GM19372 (cell line): ENCODE data around the gene GTPBP8.
"Not testable (repeated sequence)": the region's sequence is repeated elsewhere in the genome, so short reads cannot be mapped to it uniquely, and the experiment has no call there.

Source experiments
- ATAC-seq: cut with Tn5 transposase; IDR thresholded peaks from one replicate; pipeline ENCODE4 v1.9.1; 2021; ENCODE audit warnings: mild to moderate bottlenecking, low read depth, moderate library complexity; ENCODE audit not compliant: unreplicated experiment

GTPBP8 gene

GRCh38 chr3:112995800-112996199 lies 5.0 kb downstream of the GTPBP8 start:
- no peak for ATAC-seq

GRCh38 chr3:113000691-113001090 lies 9.9 kb downstream of the GTPBP8 start:
- ATAC-seq, result no peak

- no peak for ATAC-seq
Observed at GRCh38 chr3:113002037-113002436, 11.3 kb downstream of the GTPBP8 start.

- no peak for ATAC-seq
Observed at GRCh38 chr3:113002679-113003078, 11.9 kb downstream of the GTPBP8 start.

- ATAC-seq, result no peak
Observed at GRCh38 chr3:113005611-113006010, 14.8 kb downstream of the GTPBP8 start.

GRCh38 chr3:113006359-113007056 lies 15.7 kb downstream of the GTPBP8 start:
- ATAC-seq, result no peak

GRCh38 chr3:113008117-113008516 lies 17.3 kb downstream of the GTPBP8 start:
- ATAC-seq, result no peak

- no peak for ATAC-seq
Observed at GRCh38 chr3:113013593-113013992, 22.8 kb downstream of the GTPBP8 start.

- ATAC-seq, result no peak
Observed at GRCh38 chr3:113018536-113019181, 27.9 kb downstream of the GTPBP8 start.

- ATAC-seq, result peak; percentile 86
Observed at GRCh38 chr3:113019182-113020137, 28.7 kb downstream of the GTPBP8 start.

GRCh38 chr3:113021471-113021870 lies 30.7 kb downstream of the GTPBP8 start:
- no peak for ATAC-seq

- no peak for ATAC-seq
Observed at GRCh38 chr3:113034011-113034410, 43.2 kb downstream of the GTPBP8 start.

GRCh38 chr3:113035387-113035982 lies 44.7 kb downstream of the GTPBP8 start:
- peak; percentile 78 for ATAC-seq

- ATAC-seq, result no peak
Observed at GRCh38 chr3:113038328-113038727, 47.5 kb downstream of the GTPBP8 start.

GRCh38 chr3:113039546-113039945 lies 48.8 kb downstream of the GTPBP8 start:
- ATAC-seq, result no peak

GRCh38 chr3:113040231-113040630 lies 49.4 kb downstream of the GTPBP8 start:
- ATAC-seq, result no peak

GRCh38 chr3:113043686-113044085 lies 52.9 kb downstream of the GTPBP8 start:
- no peak for ATAC-seq

- not testable (repeated sequence) for ATAC-seq
Observed at GRCh38 chr3:113046186-113046965, 55.6 kb downstream of the GTPBP8 start.

- ATAC-seq, result peak; percentile 94
Observed at GRCh38 chr3:113051302-113051711, 60.5 kb downstream of the GTPBP8 start.
